ENCODE results near the gene SSBP1. TPM values are rescaled to one million over a fixed set of nuclear protein-coding genes. Genes with fewer than 3 reads are reported as not detected.
"Not testable (repeated sequence)": the region's sequence is repeated elsewhere in the genome, so short reads cannot be mapped to it uniquely, and the experiment has no call there.

The SSBP1 gene
- total and polyA plus RNA-seq, 8 donors = 17.4 to 207 (median 104) TPM

DNA sequence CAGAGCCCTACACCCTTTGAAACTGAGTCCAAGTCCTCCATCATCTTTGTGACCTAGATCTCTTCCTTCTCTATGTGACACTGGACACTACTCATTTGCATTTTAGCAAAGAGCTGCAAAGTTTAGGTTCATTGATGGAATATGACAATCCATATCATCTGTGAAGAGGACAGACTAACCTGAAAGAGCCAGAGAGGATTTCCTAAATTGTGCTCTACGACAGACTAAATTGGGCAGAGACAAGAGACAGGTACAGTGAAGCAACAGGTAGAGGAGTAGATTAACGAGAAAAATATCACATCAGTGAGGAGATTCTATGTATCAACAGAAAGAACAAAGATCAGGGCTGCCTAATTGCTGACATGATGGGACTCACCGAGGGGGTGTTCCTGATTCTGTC lies 25.6 kb downstream of the SSBP1 start, which contains the start of gene TAS2R3:
TSS of gene TAS2R3 (plus strand) at position 301 of the 400 bp plus-strand sequence. CDS start at position 363, 62 bp downstream.
- intact Hi-C loops (cut with DNase I; ENCODE audit: low total_unique reads) = no loop called here
- no peak within 1 kb of the TSS for H3K4me3 ChIP-seq
- DNase-seq = no peak
- H3K9me3 ChIP-seq = no peaks in the 10 kb centered on the region
- no peak within 1 kb of the TSS for H3K27ac ChIP-seq
- peaks cover 0 to 67% (median 60%) of the 10 kb centered on the region in 4 donors for H3K36me3 ChIP-seq
- TF ChIP-seq EP300 (IDR thresholded peaks at IDR 0.05) (no peak), POLR2A (IDR thresholded peaks at IDR 0.05) (no peak), POLR2AphosphoS5 (IDR thresholded peaks at IDR 0.05) (no peak)
- TF ChIP-seq, protein P1, sequence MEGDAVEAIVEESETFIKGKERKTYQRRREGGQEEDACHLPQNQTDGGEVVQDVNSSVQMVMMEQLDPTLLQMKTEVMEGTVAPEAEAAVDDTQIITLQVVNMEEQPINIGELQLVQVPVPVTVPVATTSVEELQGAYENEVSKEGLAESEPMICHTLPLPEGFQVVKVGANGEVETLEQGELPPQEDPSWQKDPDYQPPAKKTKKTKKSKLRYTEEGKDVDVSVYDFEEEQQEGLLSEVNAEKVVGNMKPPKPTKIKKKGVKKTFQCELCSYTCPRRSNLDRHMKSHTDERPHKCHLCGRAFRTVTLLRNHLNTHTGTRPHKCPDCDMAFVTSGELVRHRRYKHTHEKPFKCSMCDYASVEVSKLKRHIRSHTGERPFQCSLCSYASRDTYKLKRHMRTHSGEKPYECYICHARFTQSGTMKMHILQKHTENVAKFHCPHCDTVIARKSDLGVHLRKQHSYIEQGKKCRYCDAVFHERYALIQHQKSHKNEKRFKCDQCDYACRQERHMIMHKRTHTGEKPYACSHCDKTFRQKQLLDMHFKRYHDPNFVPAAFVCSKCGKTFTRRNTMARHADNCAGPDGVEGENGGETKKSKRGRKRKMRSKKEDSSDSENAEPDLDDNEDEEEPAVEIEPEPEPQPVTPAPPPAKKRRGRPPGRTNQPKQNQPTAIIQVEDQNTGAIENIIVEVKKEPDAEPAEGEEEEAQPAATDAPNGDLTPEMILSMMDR (IDR thresholded peaks at IDR 0.05) = no peak
- 83 to 97% (median 96%) methylated on average over 3 of the region's 3 CpGs for WGBS, 5 donors
- H3K4me1 ChIP-seq = no peaks in the 10 kb centered on the region
- no peaks in the 10 kb centered on the region for H3K27me3 ChIP-seq

GRCh38 chr7:141770083-141770583 lies 32.0 kb downstream of the SSBP1 start:
- H3K27me3 ChIP-seq; DNase-seq; intact Hi-C loops (cut with DNase I; ENCODE audit: low total_unique reads); H3K9me3 ChIP-seq; H3K4me1 ChIP-seq; H3K4me3 ChIP-seq; H3K27ac ChIP-seq; H3K36me3 ChIP-seq: not testable (repeated sequence)
- 95 to 100% (median 98%) methylated on average over 3 of the region's 3 CpGs for WGBS, 5 donors

GRCh38 chr7:141776374-141776773 lies 38.2 kb downstream of the SSBP1 start, which contains the start of gene TAS2R4:
Gene TAS2R4 (plus strand): TSS chr7:141776674. CDS start chr7:141778489, 1,815 bp downstream.
- H3K36me3 ChIP-seq = peaks cover 6 to 53% (median 45%) of the 10 kb centered on the region in 4 donors
- intact Hi-C loops (cut with DNase I; ENCODE audit: low total_unique reads) = no loop called here
- H3K27me3 ChIP-seq = no peaks in the 10 kb centered on the region
- H3K4me3 ChIP-seq = no peak within 1 kb of the TSS
- H3K27ac ChIP-seq = no peak within 1 kb of the TSS
- no peak for DNase-seq
- 95 to 100% (median 97%) methylated on average over 1 of the region's 1 CpG for WGBS, 5 donors
- no peaks in the 10 kb centered on the region for H3K4me1 ChIP-seq
- no peak for TF ChIP-seq POLR2AphosphoS5 (IDR thresholded peaks at IDR 0.05)
- TF ChIP-seq, protein P1 (IDR thresholded peaks at IDR 0.05) = no peak
- TF ChIP-seq POLR2A (IDR thresholded peaks at IDR 0.05) = no peak
- TF ChIP-seq EP300 (IDR thresholded peaks at IDR 0.05) = no peak
- H3K9me3 ChIP-seq = peaks cover 0 to 14% (median 4%) of the 10 kb centered on the region in 4 donors

DNA sequence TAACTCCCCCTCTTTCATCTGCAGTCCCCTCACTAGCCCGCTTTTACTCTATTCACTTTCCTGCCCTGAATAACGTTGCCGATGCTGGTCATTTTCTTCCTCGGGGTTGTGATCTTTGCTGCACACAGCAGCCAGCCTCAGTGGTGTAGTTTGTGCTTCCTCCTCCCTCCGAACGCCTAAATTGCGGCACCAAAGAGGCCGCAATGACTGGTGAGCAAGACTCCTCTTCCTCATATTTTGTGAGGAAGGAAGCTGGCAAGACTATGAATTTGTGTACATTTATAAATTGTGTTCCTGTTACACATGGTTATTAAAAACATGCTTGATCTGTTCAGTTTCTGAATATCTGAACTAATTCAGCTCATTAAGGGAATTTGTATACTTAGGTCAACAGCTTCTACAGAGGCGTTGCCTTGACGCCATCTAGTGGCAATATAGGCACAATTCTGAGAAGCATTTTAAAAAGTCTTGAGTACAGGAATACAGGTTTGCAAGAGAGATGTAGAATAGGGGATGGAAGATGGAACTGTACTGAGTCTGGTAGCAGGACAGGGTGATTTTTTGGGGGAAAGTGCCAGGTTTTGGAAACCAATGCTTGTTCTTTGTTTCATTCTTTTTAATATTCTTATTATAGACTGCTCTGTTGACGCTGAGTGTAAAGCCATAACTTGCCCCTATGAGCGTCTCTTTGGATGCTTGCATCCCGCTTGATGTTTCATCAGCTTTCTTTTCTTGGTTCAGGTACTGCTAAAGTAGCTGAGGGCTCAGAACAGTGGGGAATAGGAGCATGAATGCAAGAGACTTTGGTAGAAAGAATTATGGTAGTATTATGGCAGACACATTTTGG lies 47.8 kb downstream of the SSBP1 start:
- WGBS, 5 donors = 64 to 76% (median 73%) methylated on average over 13 of the region's 13 CpGs
- H3K9me3 ChIP-seq = no peaks in the 10 kb centered on the region
- TF ChIP-seq, protein P1 (IDR thresholded peaks at IDR 0.05) = peak in 5 of 7 experiments; percentile 33 to 59 (median 48)
- TF ChIP-seq POLR2AphosphoS5 (IDR thresholded peaks at IDR 0.05) = no peak
- no peak overlapping the region for H3K27ac ChIP-seq
- no peaks in the 10 kb centered on the region for H3K27me3 ChIP-seq
- H3K4me3 ChIP-seq = no peak overlapping the region
- no peaks in the 10 kb centered on the region for H3K4me1 ChIP-seq
- H3K36me3 ChIP-seq = peaks cover 0 to 27% (median 20%) of the 10 kb centered on the region in 4 donors
- peak in 1 of 2 donors; percentile 77 for DNase-seq
- intact Hi-C loops (cut with DNase I; ENCODE audit: low total_unique reads) = no loop called here

Measured in stomach (tissue), 9 donors.